B cell (primary cell): Measurements from ENCODE around the gene CANX. TPM values are rescaled to one million over a fixed set of nuclear protein-coding genes. Genes with fewer than 3 reads are reported as not detected.

Experiments used
- ATAC-seq: fragments of 200-7000 bp; cut with Tn5 transposase; one replicate; pipeline ENCODE4 v1.10.0; 2021; ENCODE audit warnings: low read depth, mild to moderate bottlenecking, moderate number of reproducible peaks, moderate library complexity
- CTCF ChIA-PET: fragments of 350-600 bp; sonication (Branson Sonifier 250); formaldehyde crosslinking; loops from one replicate; lab custom pipeline; 2021; ENCODE audit warnings: antibody characterized with exemption, inconsistent platforms; lab: Charles Lee
- POLR2A ChIA-PET: fragments of 350-600 bp; sonication (Branson Sonifier 250); formaldehyde crosslinking; loops from one replicate; lab custom pipeline; 2021; ENCODE audit warnings: antibody characterized with exemption; lab: Charles Lee
- DNase-seq: peaks from one replicate; pipeline ENCODE4 v3.0.0; 2013
- H2AFZ ChIP-seq: 2 replicates; pipeline ENCODE4 v1.6.1; 2012; ENCODE audit warnings: mild to moderate bottlenecking, low read depth, low read length; ENCODE audit not compliant: insufficient read depth, poor library complexity, severe bottlenecking
- H3K27ac ChIP-seq, 2 donors: 1 replicate in 1 of 2; 2 replicates in 1 of 2; pipeline ENCODE4 v1.5.1; 2012 to 2013; ENCODE audit warnings: low read length in 2 of 2, mild to moderate bottlenecking in 2 of 2, moderate library complexity in 1 of 2
- H3K27me3 ChIP-seq, 4 experiments: fragments of 200-600 bp in 1 of 4; sonication (generic) in 1 of 4; replicated peaks in 1 of 4; 1 replicate in 2 of 4; 2 replicates in 2 of 4; pipeline versions ENCODE4 v1.6.1 to v1.7.0; 2013 to 2016; ENCODE audit warnings: low read length in 3 of 4, mild to moderate bottlenecking in 2 of 4, mixed read lengths in 1 of 4, moderate library complexity in 1 of 4; ENCODE audit not compliant: insufficient read depth in 4 of 4, control insufficient read depth in 3 of 4; ENCODE audit errors: control extremely low read depth in 1 of 4
- H3K36me3 ChIP-seq, 2 experiments: replicated peaks in 1 of 2; 1 replicate in 1 of 2; 2 replicates in 1 of 2; pipeline versions ENCODE4 v1.6.1 to v1.7.1; 2013; ENCODE audit warnings: low read length in 1 of 2; ENCODE audit not compliant: insufficient read depth in 2 of 2, control insufficient read depth in 1 of 2; ENCODE audit errors: control extremely low read depth in 1 of 2, extremely low read depth in 1 of 2
- H3K4me1 ChIP-seq, 2 donors: fragments of 200-600 bp in 1 of 2; sonication (generic) in 1 of 2; 1 replicate in 1 of 2; 2 replicates in 1 of 2; pipeline versions ENCODE4 v1.5.1 to v1.6.1; 2013 to 2017; ENCODE audit warnings: low read length in 2 of 2; ENCODE audit not compliant: control insufficient read depth in 2 of 2, insufficient read depth in 2 of 2
- H3K4me2 ChIP-seq: replicated peaks from 2 replicates; pipeline ENCODE3; 2012; ENCODE audit warnings: mild to moderate bottlenecking, low read depth, low read length; ENCODE audit not compliant: poor library complexity, severe bottlenecking
- H3K4me3 ChIP-seq, 5 experiments: fragments of 200-600 bp in 1 of 5; sonication (generic) in 1 of 5; 1 replicate in 3 of 5; 2 replicates in 2 of 5; pipeline versions ENCODE4 v1.5.1 to v1.7.0; 2011 to 2016; ENCODE audit warnings: low read length in 4 of 5, mild to moderate bottlenecking in 4 of 5, low read depth in 2 of 5, control low read depth in 1 of 5, moderate library complexity in 1 of 5; ENCODE audit not compliant: insufficient read depth in 1 of 5; ENCODE audit errors: control extremely low read depth in 1 of 5, extremely low read depth in 1 of 5
- H3K79me2 ChIP-seq: fragments of 200-600 bp; sonication (generic); one replicate; pipeline ENCODE4 v1.6.0; 2016; ENCODE audit warnings: low read length; ENCODE audit not compliant: control insufficient read depth, insufficient read depth
- H3K9ac ChIP-seq: fragments of 200-600 bp; sonication (generic); 2 replicates; pipeline ENCODE4 v1.6.1; 2017; ENCODE audit warnings: mild to moderate bottlenecking, low read length, moderate library complexity
- H3K9me3 ChIP-seq, 3 donors: one replicate each; pipeline versions ENCODE4 v1.6.1 to v1.7.1; 2013; ENCODE audit warnings: low read length in 2 of 3; ENCODE audit not compliant: control insufficient read depth in 2 of 3, insufficient read depth in 1 of 3; ENCODE audit errors: control extremely low read depth in 1 of 3
- H4K20me1 ChIP-seq: 2 replicates; pipeline ENCODE4 v1.6.0; 2012; ENCODE audit warnings: mild to moderate bottlenecking, low read length; ENCODE audit not compliant: insufficient read depth, control insufficient read depth, poor library complexity, severe bottlenecking
- H3K27ac Mint-ChIP-seq: one replicate; pipeline ENCODE4 v1.8.0; 2021; ENCODE audit warnings: mixed read lengths
- H3K27me3 Mint-ChIP-seq: one replicate; pipeline ENCODE4 v1.8.0; 2021; ENCODE audit warnings: mixed read lengths
- H3K4me1 Mint-ChIP-seq: one replicate; pipeline ENCODE4 v1.8.0; 2021; ENCODE audit warnings: mixed read lengths
- H3K4me3 Mint-ChIP-seq: one replicate; pipeline ENCODE4 v1.8.0; 2021; ENCODE audit warnings: mixed read lengths
- H3K9me3 Mint-ChIP-seq: one replicate; pipeline ENCODE4 v1.8.0; 2022; ENCODE audit warnings: mixed read lengths; ENCODE audit not compliant: insufficient read depth
- EZH2 ChIP-seq: IDR thresholded peaks from 2 replicates; pipeline ENCODE4 v1.6.1; 2012; ENCODE audit warnings: borderline replicate concordance, low read depth, mild to moderate bottlenecking, moderate library complexity, low read length; ENCODE audit not compliant: insufficient read depth, poor library complexity, severe bottlenecking
- WGBS: methylation state at CpG from one replicate; pipeline ENCODE4 v1.1.5; 2013; ENCODE audit warnings: missing lambda C conversion rate; ENCODE audit not compliant: insufficient coverage; 5-methylcytosine and 5-hydroxymethylcytosine counted together
- intact Hi-C: fragments of 100-400 bp; cut with micrococcal nuclease; formaldehyde crosslinking; loops from one replicate; pipeline ENCODE4 v1.10.0; 2022
- polyA plus RNA-seq: library from polyadenylated mRNA; depleted of rRNA; stranded (reverse); fragments of >200 nt; gene quantifications from 2 replicates; pipeline ENCODE4 v1.2.3, GENCODE V29; 2012
- total RNA-seq, 2 donors: library from RNA; stranded (reverse); fragments of 120-200 nt in 1 of 2; gene quantifications; 1 replicate in 1 of 2; 2 replicates in 1 of 2; pipeline versions ENCODE4 v1.2.3 to v1.2.4, GENCODE V29; 2013 to 2022
- TF ChIP-seq, protein P1 (sequence below): fragments of 200-600 bp; IDR thresholded peaks from one replicate; pipeline ENCODE4 v1.8.0; 2022; ENCODE audit warnings: antibody characterized with exemption, mild to moderate bottlenecking

Gene CANX
- total and polyA plus RNA-seq, 2 donors (not counting 1 experiment from before 2014, with no cell fraction given), result 21.0 to 179 TPM

DNA sequence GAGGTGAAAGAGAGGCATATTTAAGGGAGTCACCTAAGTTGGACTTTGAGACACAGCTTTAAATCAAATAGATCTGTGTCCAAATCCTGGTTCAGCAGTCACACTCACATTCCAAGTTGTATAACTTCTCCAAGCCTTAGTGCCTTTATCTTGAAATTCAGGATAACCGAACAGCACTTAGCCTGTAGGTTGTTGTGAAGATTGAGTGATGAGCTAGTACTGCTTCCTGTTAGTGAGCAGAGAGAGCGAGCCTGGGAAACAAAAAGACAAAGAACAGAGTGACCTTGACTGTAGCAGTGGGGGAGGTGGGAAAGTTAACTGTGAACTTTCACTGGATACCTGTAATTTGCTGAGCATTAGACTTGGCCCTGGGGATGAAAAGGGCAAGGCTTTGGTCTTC, 56.3 kb downstream of the CANX start:
- ChIA-PET CTCF (interaction anchor here (2.3 kb wide), 1 partner anchor 8 kb away, joined by 9 read pairs; no protein-coding TSS in a partner anchor), POLR2A (interaction anchor here (0.6 kb wide), 1 partner anchor 11 kb away, joined by 5 read pairs; no protein-coding TSS in a partner anchor)
- DNase-seq (no peak), ATAC-seq (no peak)
- Mint-ChIP-seq H3K9me3 (no peaks in the 10 kb centered on the region), H3K27ac (no peak overlapping the region), H3K4me1 (peaks cover 39% of the 10 kb centered on the region), H3K27me3 (no peaks in the 10 kb centered on the region), H3K4me3 (no peak overlapping the region)
- Histone ChIP-seq H3K4me3 (no peak overlapping the region), H3K9me3 (no peaks in the 10 kb centered on the region), H3K27me3 (no peaks in the 10 kb centered on the region), H3K4me1 (peaks cover under 1 to 13% of the 10 kb centered on the region in 2 donors), H3K9ac (no peak overlapping the region), H4K20me1 (peaks cover 86% of the 10 kb centered on the region), H3K36me3 (peaks cover 0 to under 1% of the 10 kb centered on the region in 2 experiments), H3K79me2 (peaks cover 93% of the 10 kb centered on the region), H2AFZ (no peak overlapping the region), H3K27ac (no peak overlapping the region), H3K4me2 (no peak overlapping the region)
- TF ChIP-seq, protein P1, sequence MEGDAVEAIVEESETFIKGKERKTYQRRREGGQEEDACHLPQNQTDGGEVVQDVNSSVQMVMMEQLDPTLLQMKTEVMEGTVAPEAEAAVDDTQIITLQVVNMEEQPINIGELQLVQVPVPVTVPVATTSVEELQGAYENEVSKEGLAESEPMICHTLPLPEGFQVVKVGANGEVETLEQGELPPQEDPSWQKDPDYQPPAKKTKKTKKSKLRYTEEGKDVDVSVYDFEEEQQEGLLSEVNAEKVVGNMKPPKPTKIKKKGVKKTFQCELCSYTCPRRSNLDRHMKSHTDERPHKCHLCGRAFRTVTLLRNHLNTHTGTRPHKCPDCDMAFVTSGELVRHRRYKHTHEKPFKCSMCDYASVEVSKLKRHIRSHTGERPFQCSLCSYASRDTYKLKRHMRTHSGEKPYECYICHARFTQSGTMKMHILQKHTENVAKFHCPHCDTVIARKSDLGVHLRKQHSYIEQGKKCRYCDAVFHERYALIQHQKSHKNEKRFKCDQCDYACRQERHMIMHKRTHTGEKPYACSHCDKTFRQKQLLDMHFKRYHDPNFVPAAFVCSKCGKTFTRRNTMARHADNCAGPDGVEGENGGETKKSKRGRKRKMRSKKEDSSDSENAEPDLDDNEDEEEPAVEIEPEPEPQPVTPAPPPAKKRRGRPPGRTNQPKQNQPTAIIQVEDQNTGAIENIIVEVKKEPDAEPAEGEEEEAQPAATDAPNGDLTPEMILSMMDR, result no peak
- TF ChIP-seq EZH2, result no peak
- 100% methylated on average over 2 of the region's 2 CpGs for WGBS
- intact Hi-C loops, result no loop called here

DNA sequence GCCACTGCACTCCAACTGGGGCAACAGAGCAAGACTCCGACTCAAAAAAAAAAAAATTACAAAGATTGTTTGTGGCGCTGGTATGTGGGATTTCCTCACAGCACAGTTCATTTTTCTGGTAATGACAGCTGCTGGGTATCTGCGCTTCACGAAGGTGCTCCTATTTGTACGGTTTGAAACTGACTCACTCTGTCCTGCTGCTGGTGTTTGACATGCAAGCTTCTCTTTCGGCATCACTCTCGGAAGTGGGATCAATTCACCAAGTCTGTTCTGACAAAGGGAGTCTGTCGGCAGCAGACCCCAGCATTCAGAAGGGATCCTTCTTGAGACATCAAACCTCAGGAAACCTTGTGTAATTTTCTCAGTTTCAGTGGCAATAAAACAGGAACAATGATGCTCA, 60.2 kb downstream of the CANX start:
- DNase-seq, result no peak
- peaks cover 58% of the 10 kb centered on the region for H3K4me1 Mint-ChIP-seq
- ATAC-seq, result no peak
- peaks cover 91% of the 10 kb centered on the region for H4K20me1 ChIP-seq
- no peaks in the 10 kb centered on the region for H3K36me3 ChIP-seq
- no peak overlapping the region for H3K4me3 Mint-ChIP-seq
- no peak overlapping the region for H3K4me2 ChIP-seq
- no peaks in the 10 kb centered on the region for H3K27me3 ChIP-seq
- peaks cover 15 to 34% of the 10 kb centered on the region in 2 donors for H3K4me1 ChIP-seq
- no peak overlapping the region for H3K27ac ChIP-seq
- H3K27me3 Mint-ChIP-seq, result no peaks in the 10 kb centered on the region
- no peak overlapping the region for H3K27ac Mint-ChIP-seq
- H3K9ac ChIP-seq, result no peak overlapping the region
- WGBS, result 98% methylated on average over 8 of the region's 8 CpGs
- H3K9me3 Mint-ChIP-seq, result no peaks in the 10 kb centered on the region
- TF ChIP-seq EZH2, result no peak
- TF ChIP-seq, protein P1, result no peak
- POLR2A ChIA-PET, result no interaction called here
- peaks cover 84% of the 10 kb centered on the region for H3K79me2 ChIP-seq
- H3K9me3 ChIP-seq, result no peaks in the 10 kb centered on the region
- intact Hi-C loops, result no loop called here
- no peak overlapping the region for H2AFZ ChIP-seq
- H3K4me3 ChIP-seq, result no peak overlapping the region
- CTCF ChIA-PET, result no interaction called here
